ENCODE results near the gene DTNB. TPM values are rescaled to one million over a fixed set of nuclear protein-coding genes. Genes with fewer than 3 reads are reported as not detected.
"Not testable (repeated sequence)": the region's sequence is repeated elsewhere in the genome, so short reads cannot be mapped to it uniquely, and the experiment has no call there.

DTNB gene
- total RNA-seq, 1 donor from 2014 or later, result 12.0 TPM

- Mint-ChIP-seq H3K9me3 (ENCODE audit: unreplicated experiment) (no peaks in the 10 kb centered on the region), H3K4me3 (ENCODE audit: unreplicated experiment) (no peak overlapping the region), H3K27ac (ENCODE audit: unreplicated experiment) (no peak overlapping the region), H3K36me3 (ENCODE audit: low read depth, unreplicated experiment) (no peaks in the 10 kb centered on the region), H3K4me1 (ENCODE audit: unreplicated experiment) (no peaks in the 10 kb centered on the region), H3K27me3 (ENCODE audit: unreplicated experiment) (no peaks in the 10 kb centered on the region)
- TF ChIP-seq, protein P1, sequence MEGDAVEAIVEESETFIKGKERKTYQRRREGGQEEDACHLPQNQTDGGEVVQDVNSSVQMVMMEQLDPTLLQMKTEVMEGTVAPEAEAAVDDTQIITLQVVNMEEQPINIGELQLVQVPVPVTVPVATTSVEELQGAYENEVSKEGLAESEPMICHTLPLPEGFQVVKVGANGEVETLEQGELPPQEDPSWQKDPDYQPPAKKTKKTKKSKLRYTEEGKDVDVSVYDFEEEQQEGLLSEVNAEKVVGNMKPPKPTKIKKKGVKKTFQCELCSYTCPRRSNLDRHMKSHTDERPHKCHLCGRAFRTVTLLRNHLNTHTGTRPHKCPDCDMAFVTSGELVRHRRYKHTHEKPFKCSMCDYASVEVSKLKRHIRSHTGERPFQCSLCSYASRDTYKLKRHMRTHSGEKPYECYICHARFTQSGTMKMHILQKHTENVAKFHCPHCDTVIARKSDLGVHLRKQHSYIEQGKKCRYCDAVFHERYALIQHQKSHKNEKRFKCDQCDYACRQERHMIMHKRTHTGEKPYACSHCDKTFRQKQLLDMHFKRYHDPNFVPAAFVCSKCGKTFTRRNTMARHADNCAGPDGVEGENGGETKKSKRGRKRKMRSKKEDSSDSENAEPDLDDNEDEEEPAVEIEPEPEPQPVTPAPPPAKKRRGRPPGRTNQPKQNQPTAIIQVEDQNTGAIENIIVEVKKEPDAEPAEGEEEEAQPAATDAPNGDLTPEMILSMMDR (IDR thresholded peaks at IDR 0.05; ENCODE audit: unreplicated experiment), result no peak
- no peak for DNase-seq (ENCODE audit: low spot score)
Observed at GRCh38 chr2:25711675-25712354, 38.4 kb upstream of the DTNB start.

DNA sequence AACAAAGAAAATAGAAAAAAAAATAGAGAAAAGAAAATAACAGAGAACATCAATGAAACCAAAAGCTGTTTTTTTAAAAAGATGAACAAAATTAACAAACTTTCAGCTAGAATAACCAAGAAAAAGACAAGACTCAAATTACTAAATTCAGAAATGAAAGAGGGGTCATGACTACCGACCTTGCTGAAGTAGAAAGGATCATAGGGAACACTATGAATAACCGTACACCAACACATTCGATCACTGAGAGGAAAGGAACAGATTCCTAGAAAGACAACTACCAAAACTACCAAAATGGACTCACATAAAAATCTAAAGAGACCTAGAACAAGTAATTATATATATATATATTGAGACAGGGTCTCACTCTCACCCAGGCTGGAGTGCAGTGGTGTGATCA lies 37.4 kb upstream of the DTNB start:
- Mint-ChIP-seq H3K27me3 (ENCODE audit: unreplicated experiment) (no peaks in the 10 kb centered on the region), H3K36me3 (ENCODE audit: low read depth, unreplicated experiment) (no peaks in the 10 kb centered on the region), H3K9me3 (ENCODE audit: unreplicated experiment) (no peaks in the 10 kb centered on the region), H3K4me3 (ENCODE audit: unreplicated experiment) (no peak overlapping the region), H3K27ac (ENCODE audit: unreplicated experiment) (no peak overlapping the region), H3K4me1 (ENCODE audit: unreplicated experiment) (no peaks in the 10 kb centered on the region)
- TF ChIP-seq, protein P1 (IDR thresholded peaks at IDR 0.05; ENCODE audit: unreplicated experiment), result no peak
- DNase-seq (ENCODE audit: low spot score), result no peak

GRCh38 chr2:25709349-25709748 lies 36.0 kb upstream of the DTNB start:
- no peak for DNase-seq (ENCODE audit: low spot score)
- H3K4me1 Mint-ChIP-seq (ENCODE audit: unreplicated experiment), result no peaks in the 10 kb centered on the region
- no peak overlapping the region for H3K27ac Mint-ChIP-seq (ENCODE audit: unreplicated experiment)
- no peaks in the 10 kb centered on the region for H3K27me3 Mint-ChIP-seq (ENCODE audit: unreplicated experiment)
- TF ChIP-seq, protein P1 (IDR thresholded peaks at IDR 0.05; ENCODE audit: unreplicated experiment), result no peak
- H3K9me3 Mint-ChIP-seq (ENCODE audit: unreplicated experiment), result no peaks in the 10 kb centered on the region
- no peak overlapping the region for H3K4me3 Mint-ChIP-seq (ENCODE audit: unreplicated experiment)
- no peaks in the 10 kb centered on the region for H3K36me3 Mint-ChIP-seq (ENCODE audit: low read depth, unreplicated experiment)

GRCh38 chr2:25707927-25708590 lies 34.7 kb upstream of the DTNB start:
- no peaks in the 10 kb centered on the region for H3K36me3 Mint-ChIP-seq (ENCODE audit: low read depth, unreplicated experiment)
- no peak overlapping the region for H3K27ac Mint-ChIP-seq (ENCODE audit: unreplicated experiment)
- DNase-seq (ENCODE audit: low spot score), result no peak
- no peaks in the 10 kb centered on the region for H3K27me3 Mint-ChIP-seq (ENCODE audit: unreplicated experiment)
- H3K4me1 Mint-ChIP-seq (ENCODE audit: unreplicated experiment), result no peaks in the 10 kb centered on the region
- H3K4me3 Mint-ChIP-seq (ENCODE audit: unreplicated experiment), result no peak overlapping the region
- TF ChIP-seq, protein P1 (IDR thresholded peaks at IDR 0.05; ENCODE audit: unreplicated experiment), result no peak
- no peaks in the 10 kb centered on the region for H3K9me3 Mint-ChIP-seq (ENCODE audit: unreplicated experiment)

- H3K36me3 Mint-ChIP-seq (ENCODE audit: low read depth, unreplicated experiment); H3K27me3 Mint-ChIP-seq (ENCODE audit: unreplicated experiment); H3K4me3 Mint-ChIP-seq (ENCODE audit: unreplicated experiment); H3K4me1 Mint-ChIP-seq (ENCODE audit: unreplicated experiment); H3K9me3 Mint-ChIP-seq (ENCODE audit: unreplicated experiment); DNase-seq (ENCODE audit: low spot score); H3K27ac Mint-ChIP-seq (ENCODE audit: unreplicated experiment): not testable (repeated sequence)
Observed at GRCh38 chr2:25705575-25705974, 32.2 kb upstream of the DTNB start.

Data from endothelial cell (in vitro differentiated cells).